ENCODE data around the gene OGDH. TPM values are rescaled to one million over a fixed set of nuclear protein-coding genes. Genes with fewer than 3 reads are reported as not detected.

The OGDH gene
- total and polyA plus RNA-seq, 2 of the 13 experiments (the other 11 are each of a cell fraction or from before 2014, with no cell fraction given), result 17.4 to 25.4 TPM

GRCh38 chr7:44674381-44674780 is 68.0 kb downstream of the OGDH start:
- Histone ChIP-seq H3K79me2 (ENCODE audit: insufficient read depth, low read length) (no peaks in the 10 kb centered on the region), H3K27ac (ENCODE audit: extremely low read length, insufficient read depth, low read length) (no peak overlapping the region), H3K4me3 (replicated peaks in 1 of 3; ENCODE audit: insufficient read depth in 1 of 3, low read depth in 2 of 3, low read length in 3 of 3) (no peak overlapping the region), H3K9ac (ENCODE audit: insufficient read depth, low read depth, low read length) (no peak overlapping the region), H3K9me3 (ENCODE audit: low read length) (no peaks in the 10 kb centered on the region), H4K20me1 (ENCODE audit: insufficient read depth, low read length) (no peaks in the 10 kb centered on the region), H2AFZ (ENCODE audit: low read length) (no peak overlapping the region), H3K36me3 (replicated peaks in 1 of 2; ENCODE audit: control insufficient read depth in 1 of 2, insufficient read depth in 2 of 2, low read length in 2 of 2) (peaks cover 7 to 27% of the 10 kb centered on the region in 2 experiments; a peak in 4 of 5 replicates), H3K4me1 (ENCODE audit: insufficient read depth, low read length) (peaks cover 19% of the 10 kb centered on the region), H3K27me3 (ENCODE audit: control insufficient read depth in 1 of 2, insufficient read depth in 2 of 2, low read length in 2 of 2) (no peaks in the 10 kb centered on the region), H3K4me2 (ENCODE audit: low read depth, low read length) (no peak overlapping the region)
- ChIA-PET POLR2A (no interaction called here), CTCF (ENCODE audit: low intra/inter-chr PET ratio, low total read pairs) (no interaction called here)
- intact Hi-C loops (cut with micrococcal nuclease; ENCODE audit: unreplicated experiment) (no loop called here), in situ Hi-C loops (cut with HindIII; ENCODE audit: extremely low pct_ligation_motif_present, low pct_unique_long_range_greater_than_20kb) (no loop called here)
- DNase-seq (ENCODE audit: low spot score), result no peak
- no peak for TF ChIP-seq ZKSCAN5 (CRISPR knock-in tag; IDR thresholded peaks at IDR 0.05)
- no peak for TF ChIP-seq PLRG1 (conservative IDR thresholded peaks at IDR 0.05)
- TF ChIP-seq ZNF749 (CRISPR knock-in tag; IDR thresholded peaks at IDR 0.05; ENCODE audit: borderline replicate concordance), result no peak
- TF ChIP-seq ZNF446 (CRISPR knock-in tag; IDR thresholded peaks at IDR 0.05), result no peak
- TF ChIP-seq MIXL1 (CRISPR knock-in tag; IDR thresholded peaks at IDR 0.05), result no peak
- TF ChIP-seq IRF9 (CRISPR knock-in tag; IDR thresholded peaks at IDR 0.05; ENCODE audit: borderline replicate concordance), result no peak
- no peak for TF ChIP-seq ZNF275 (CRISPR knock-in tag; IDR thresholded peaks at IDR 0.05; ENCODE audit: borderline replicate concordance)
- TF ChIP-seq SETDB1 (CRISPR knock-in tag; IDR thresholded peaks at IDR 0.05; ENCODE audit: borderline replicate concordance), result no peak
- TF ChIP-seq HOXA7 (CRISPR knock-in tag; IDR thresholded peaks at IDR 0.05), result no peak
- no peak for TF ChIP-seq ZNF83 (CRISPR knock-in tag; IDR thresholded peaks at IDR 0.05; ENCODE audit: borderline replicate concordance)
- no peak for TF ChIP-seq AFF4 (CRISPR knock-in tag; IDR thresholded peaks at IDR 0.05)
- no peak for TF ChIP-seq ZNF274 (CRISPR knock-in tag; IDR thresholded peaks at IDR 0.05)
- no peak for TF ChIP-seq GPN1 (CRISPR knock-in tag; IDR thresholded peaks at IDR 0.05; ENCODE audit: borderline replicate concordance)
- WGBS (ENCODE audit: low lambda C conversion rate), result 100% methylated on average over 6 of the region's 7 CpGs
- no TSS peak for BruUV-seq (replicated peaks)
- FAIRE-seq, result no peak
- no peak for ATAC-seq
